ES-I3 (cell line): ENCODE data around the gene SEMA4G.
"Not testable (repeated sequence)": the region's sequence is repeated elsewhere in the genome, so short reads cannot be mapped to it uniquely, and the experiment has no call there.

Experiments used
- H3K36me3 ChIP-seq: 2 replicates; pipeline ENCODE4 v1.6.1; 2013; ENCODE audit warnings: mild to moderate bottlenecking, low read length, control low read depth, moderate library complexity; ENCODE audit not compliant: insufficient read depth
- H3K4me1 ChIP-seq: 2 replicates; pipeline ENCODE4 v1.6.1; 2013; ENCODE audit warnings: mild to moderate bottlenecking, control low read depth, low read length; ENCODE audit not compliant: insufficient read depth
- H3K9ac ChIP-seq: 2 replicates; pipeline ENCODE4 v1.6.1; 2013; ENCODE audit warnings: low read depth, mild to moderate bottlenecking, low read length, moderate library complexity
- H3K9me3 ChIP-seq: 2 replicates; pipeline ENCODE4 v1.6.1; 2013; ENCODE audit warnings: mild to moderate bottlenecking, low read length, moderate library complexity; ENCODE audit not compliant: control insufficient read depth, insufficient read depth

Gene SEMA4G

GRCh38 chr10:100965820-100966219 is 3.5 kb upstream of the SEMA4G start:
- no peaks in the 10 kb centered on the region for H3K4me1 ChIP-seq
- no peaks in the 10 kb centered on the region for H3K9me3 ChIP-seq
- no peaks in the 10 kb centered on the region for H3K36me3 ChIP-seq
- no peak overlapping the region for H3K9ac ChIP-seq

- Histone ChIP-seq H3K4me1 (peaks cover 2% of the 10 kb centered on the region), H3K9ac (no peak overlapping the region), H3K36me3 (no peaks in the 10 kb centered on the region), H3K9me3 (no peaks in the 10 kb centered on the region)
These were observed 2.4 kb upstream of the SEMA4G start for GRCh38 chr10:100966887-100967286.

- no peaks in the 10 kb centered on the region for H3K36me3 ChIP-seq
- peaks cover 6% of the 10 kb centered on the region for H3K4me1 ChIP-seq
- no peaks in the 10 kb centered on the region for H3K9me3 ChIP-seq
- no peak overlapping the region for H3K9ac ChIP-seq
These were observed 2.0 kb upstream of the SEMA4G start for GRCh38 chr10:100967332-100967731.

- H3K36me3 ChIP-seq = no peaks in the 10 kb centered on the region
- H3K9me3 ChIP-seq = no peaks in the 10 kb centered on the region
- H3K4me1 ChIP-seq = peaks cover 6% of the 10 kb centered on the region
- H3K9ac ChIP-seq = peak overlapping the region; percentile 73; the same call in 1 of the 2 replicates
These were observed 1.1 kb upstream of the SEMA4G start for GRCh38 chr10:100968062-100968736.

GRCh38 chr10:100968863-100969186 is 479 bp upstream of the SEMA4G start:
- peaks cover 6% of the 10 kb centered on the region for H3K4me1 ChIP-seq
- H3K9me3 ChIP-seq = no peaks in the 10 kb centered on the region
- peak overlapping the region; percentile 73 for H3K9ac ChIP-seq
- no peaks in the 10 kb centered on the region for H3K36me3 ChIP-seq

GRCh38 chr10:100970076-100970913 is 991 bp downstream of the SEMA4G start:
- Histone ChIP-seq H3K36me3 (no peaks in the 10 kb centered on the region), H3K9me3 (no peaks in the 10 kb centered on the region), H3K9ac (peak overlapping the region; percentile 67; the same call in 1 of the 2 replicates), H3K4me1 (peaks cover 6% of the 10 kb centered on the region)

- peaks cover 6% of the 10 kb centered on the region for H3K4me1 ChIP-seq
- no peak overlapping the region for H3K9ac ChIP-seq
- H3K9me3 ChIP-seq = no peaks in the 10 kb centered on the region
- H3K36me3 ChIP-seq = no peaks in the 10 kb centered on the region
These were observed 1.9 kb downstream of the SEMA4G start for GRCh38 chr10:100970914-100971811.

- H3K9me3 ChIP-seq = no peaks in the 10 kb centered on the region
- H3K36me3 ChIP-seq = no peaks in the 10 kb centered on the region
- H3K9ac ChIP-seq = no peak overlapping the region
- H3K4me1 ChIP-seq = peaks cover 6% of the 10 kb centered on the region
These were observed 3.0 kb downstream of the SEMA4G start for GRCh38 chr10:100972115-100972903.

- Histone ChIP-seq H3K9ac (no peak overlapping the region), H3K36me3 (no peaks in the 10 kb centered on the region), H3K9me3 (no peaks in the 10 kb centered on the region), H3K4me1 (peaks cover 6% of the 10 kb centered on the region)
These were observed 3.7 kb downstream of the SEMA4G start for GRCh38 chr10:100972904-100973535.

- not testable (repeated sequence) for H3K36me3 ChIP-seq, H3K9me3 ChIP-seq, H3K4me1 ChIP-seq, H3K9ac ChIP-seq
These were observed 6.1 kb downstream of the SEMA4G start for GRCh38 chr10:100975397-100975796.

GRCh38 chr10:100976906-100977305 is 7.6 kb downstream of the SEMA4G start:
- Histone ChIP-seq H3K4me1 (peaks cover 4% of the 10 kb centered on the region; the same call in 1 of the 2 replicates), H3K9me3 (no peaks in the 10 kb centered on the region), H3K36me3 (no peaks in the 10 kb centered on the region), H3K9ac (no peak overlapping the region)

- Histone ChIP-seq H3K4me1 (no peaks in the 10 kb centered on the region), H3K9me3 (no peaks in the 10 kb centered on the region), H3K9ac (no peak overlapping the region), H3K36me3 (no peaks in the 10 kb centered on the region)
These were observed 8.1 kb downstream of the SEMA4G start for GRCh38 chr10:100977436-100977835.

GRCh38 chr10:100978121-100978900 is 9.0 kb downstream of the SEMA4G start:
- Histone ChIP-seq H3K9ac (no peak overlapping the region), H3K9me3 (no peaks in the 10 kb centered on the region), H3K36me3 (no peaks in the 10 kb centered on the region), H3K4me1 (no peaks in the 10 kb centered on the region)
